Activated CD8-positive, alpha-beta memory T cell treated with anti-CD3 and anti-CD28 coated beads, Interleukin-2, amount 50 U/mL, for 24 hours (primary cell): ENCODE results near the gene MCAM.

Experiments used
- DNase-seq: peaks from one replicate; pipeline ENCODE4 v3.0.0-alpha.2; 2020; ENCODE audit errors: extremely low read depth

The MCAM gene

DNA sequence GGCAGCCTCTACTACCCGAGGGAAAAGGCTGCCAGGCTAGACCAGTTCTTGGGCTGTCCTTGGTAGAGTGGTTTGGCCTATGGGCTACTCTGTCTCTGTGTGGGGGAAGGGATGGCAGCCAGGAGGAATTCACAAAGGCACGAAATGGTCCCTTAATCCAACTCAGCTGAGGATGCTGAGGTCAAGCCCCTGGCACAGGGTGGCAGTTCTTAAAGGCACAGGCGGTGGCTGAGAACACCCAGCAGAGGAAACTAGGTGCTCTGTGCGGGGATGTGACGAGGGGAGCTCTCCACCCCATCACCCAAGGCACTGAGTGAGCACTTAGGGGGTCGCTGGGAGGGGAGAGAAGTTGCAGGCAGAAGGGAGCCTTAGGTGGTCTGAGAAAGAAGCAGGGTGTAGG lies 29.7 kb upstream of the MCAM start, which contains the start of gene MFRP:
MFRP (minus strand) TSS at position 101 of the 400 bp plus-strand sequence. CDS start 192 bp downstream, outside the sequence.
- no peak for DNase-seq

DNA sequence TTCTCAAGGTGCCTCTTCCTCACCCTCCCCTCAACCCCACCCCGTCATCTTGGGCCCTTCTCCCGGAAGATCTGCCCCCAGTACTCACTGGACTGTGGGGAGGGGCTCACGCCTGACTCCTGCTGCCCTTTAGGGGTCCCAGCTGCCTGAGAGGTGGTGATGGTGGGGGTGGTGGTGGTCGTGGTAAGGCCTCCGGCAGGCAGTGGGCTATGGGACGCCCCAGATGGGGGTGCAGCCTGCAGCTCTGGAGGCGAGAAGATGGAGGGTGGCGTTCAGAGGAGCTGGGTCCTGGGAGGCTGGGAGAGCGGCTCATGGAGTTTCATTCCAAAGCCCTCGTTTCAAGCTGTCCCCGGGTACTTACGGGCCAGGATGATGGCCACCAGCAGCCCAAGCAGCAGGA lies 28.8 kb upstream of the MCAM start:
- no peak for DNase-seq

DNA sequence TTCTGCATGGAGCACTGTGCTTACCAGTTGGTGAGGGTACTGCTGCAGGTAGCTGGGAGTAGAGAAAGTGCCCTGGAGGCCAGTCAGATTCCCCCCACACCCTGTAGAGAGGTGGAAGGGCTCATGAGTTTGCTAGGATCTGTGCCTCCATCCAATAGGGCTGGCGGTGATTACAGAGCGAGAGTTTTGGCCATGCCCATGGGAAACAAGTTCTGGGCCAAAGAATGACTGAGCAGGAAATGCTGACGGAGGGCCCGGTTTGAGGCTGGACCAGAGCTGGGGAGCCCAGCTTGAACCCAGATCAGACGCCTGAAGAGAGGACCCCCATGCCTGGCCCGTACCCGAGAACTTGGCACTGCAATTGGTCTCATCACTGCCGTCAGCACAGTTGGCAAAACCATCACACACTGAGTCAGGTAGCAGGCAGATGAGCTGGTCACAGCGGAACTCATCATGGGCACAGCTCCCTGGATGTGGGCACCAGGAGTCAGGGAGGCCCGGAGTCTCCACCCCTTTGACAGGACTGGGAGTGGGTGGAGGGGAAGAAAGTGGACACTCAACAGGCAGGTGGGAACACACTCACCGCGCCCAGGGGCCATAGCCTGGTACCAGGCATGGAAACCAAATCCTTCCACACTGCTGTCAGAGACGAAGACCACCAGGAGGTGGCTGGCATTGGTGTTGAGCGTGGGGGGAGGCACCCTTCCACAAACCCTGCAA lies 27.5 kb upstream of the MCAM start:
- no peak for DNase-seq

DNA sequence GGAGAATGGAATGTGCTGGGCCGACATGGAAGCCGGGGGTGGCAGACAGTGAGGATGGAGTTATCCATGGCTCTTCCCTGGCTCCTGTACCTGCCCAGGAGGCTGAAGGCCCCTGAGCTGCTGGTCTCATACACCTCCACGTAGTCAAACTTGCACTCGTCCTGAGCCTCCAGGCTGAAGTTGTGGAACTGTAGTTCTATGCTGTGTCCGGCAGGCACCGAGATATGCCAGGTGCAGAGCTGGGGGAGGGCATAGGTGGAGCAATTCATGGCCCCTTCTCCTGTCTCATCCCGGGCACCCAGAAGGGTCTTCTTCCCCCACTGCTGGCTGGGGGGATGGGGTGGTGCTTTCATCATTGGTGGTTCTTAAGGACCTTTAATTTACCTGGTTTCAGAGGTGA lies 26.8 kb upstream of the MCAM start:
- DNase-seq: no peak

DNA sequence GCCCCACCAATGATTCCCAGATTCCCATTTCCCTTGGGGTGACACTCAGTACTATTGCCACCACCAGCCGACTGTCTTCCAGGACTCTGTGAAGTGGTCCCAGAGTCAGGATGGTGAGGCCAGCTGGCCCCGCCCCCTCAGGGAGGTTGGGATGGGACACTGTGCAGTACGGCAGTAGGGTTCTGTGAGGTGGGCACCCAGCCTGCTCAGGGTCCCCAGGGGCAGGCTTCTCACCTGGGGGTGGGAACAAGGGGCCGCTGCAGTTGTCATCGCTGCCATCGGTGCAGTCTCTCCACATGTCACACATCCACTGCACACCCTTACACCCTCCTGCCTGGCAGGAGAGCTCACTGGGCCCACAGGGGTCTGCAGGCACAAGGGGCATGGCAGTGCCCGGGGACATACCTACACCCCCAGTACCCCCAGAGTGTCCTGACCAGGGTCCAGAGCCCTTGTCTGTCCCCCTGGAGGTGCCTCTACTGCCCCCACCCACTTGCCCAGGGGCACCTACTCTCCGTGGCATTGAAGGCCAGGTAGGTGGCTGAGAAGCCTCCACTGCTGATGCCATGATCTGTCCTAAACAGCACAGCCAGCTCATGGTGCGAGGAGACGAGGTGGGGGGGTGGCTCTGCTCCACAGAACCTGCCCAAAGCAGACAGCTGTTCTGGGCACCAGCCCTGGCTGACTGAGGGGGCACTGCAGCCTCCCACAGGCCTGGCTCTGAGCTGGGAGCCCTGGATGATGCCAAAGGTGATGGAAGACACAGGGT lies 25.6 kb upstream of the MCAM start:
- no peak for DNase-seq

DNA sequence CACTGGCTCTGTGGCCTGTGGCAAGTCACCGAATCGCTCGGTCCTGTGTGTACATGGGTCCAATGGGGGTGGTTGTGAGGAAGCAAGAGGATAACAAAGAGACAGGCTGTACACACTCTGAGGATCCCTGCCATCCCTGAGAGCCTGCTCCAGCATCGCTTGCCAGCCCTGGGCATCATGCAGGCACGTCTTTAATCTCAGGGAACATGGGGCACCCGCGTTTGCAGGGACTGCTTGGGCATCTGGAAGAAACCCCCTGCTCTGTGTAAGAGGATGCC lies 25.0 kb upstream of the MCAM start:
- DNase-seq: no peak

DNA sequence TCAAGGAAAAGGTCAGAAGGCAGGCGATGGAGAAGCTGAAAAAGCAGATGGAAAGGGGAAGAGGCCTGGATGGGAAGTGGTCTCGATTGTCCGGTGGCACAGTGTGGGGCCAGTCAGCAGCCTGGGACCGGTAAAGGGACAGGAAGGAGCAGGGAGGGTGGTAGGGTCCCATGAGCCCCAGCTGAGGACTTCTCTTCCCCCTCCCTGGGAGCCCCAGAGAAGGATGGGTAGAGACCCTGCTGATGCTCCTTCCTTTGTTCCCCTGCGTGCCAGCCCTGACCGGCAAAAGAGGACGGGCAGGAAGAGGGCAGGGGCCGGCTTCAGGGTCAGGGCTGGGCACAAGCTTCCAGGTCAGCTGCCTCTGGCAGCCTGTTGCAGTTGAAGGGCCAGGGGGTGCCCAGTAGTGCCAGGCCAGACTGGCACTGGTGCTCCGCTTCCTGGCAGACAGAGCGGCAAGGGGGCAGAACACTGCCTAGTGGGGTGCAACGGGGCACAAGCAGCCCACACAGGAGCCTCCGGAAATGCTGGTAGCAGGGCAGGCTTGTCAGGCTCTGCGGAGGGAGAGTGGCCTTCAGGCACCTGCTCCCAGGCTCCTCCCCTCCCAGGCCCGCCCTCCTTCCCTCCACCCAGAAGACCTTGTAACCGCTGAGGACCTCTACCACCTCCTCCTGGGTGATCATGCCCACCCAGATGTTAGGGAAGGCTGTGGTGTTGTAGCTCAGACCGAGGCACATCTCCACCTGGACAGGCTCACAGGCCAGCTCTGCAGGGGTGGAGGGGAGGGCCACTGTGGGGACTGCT lies 24.5 kb upstream of the MCAM start:
- no peak for DNase-seq

DNA sequence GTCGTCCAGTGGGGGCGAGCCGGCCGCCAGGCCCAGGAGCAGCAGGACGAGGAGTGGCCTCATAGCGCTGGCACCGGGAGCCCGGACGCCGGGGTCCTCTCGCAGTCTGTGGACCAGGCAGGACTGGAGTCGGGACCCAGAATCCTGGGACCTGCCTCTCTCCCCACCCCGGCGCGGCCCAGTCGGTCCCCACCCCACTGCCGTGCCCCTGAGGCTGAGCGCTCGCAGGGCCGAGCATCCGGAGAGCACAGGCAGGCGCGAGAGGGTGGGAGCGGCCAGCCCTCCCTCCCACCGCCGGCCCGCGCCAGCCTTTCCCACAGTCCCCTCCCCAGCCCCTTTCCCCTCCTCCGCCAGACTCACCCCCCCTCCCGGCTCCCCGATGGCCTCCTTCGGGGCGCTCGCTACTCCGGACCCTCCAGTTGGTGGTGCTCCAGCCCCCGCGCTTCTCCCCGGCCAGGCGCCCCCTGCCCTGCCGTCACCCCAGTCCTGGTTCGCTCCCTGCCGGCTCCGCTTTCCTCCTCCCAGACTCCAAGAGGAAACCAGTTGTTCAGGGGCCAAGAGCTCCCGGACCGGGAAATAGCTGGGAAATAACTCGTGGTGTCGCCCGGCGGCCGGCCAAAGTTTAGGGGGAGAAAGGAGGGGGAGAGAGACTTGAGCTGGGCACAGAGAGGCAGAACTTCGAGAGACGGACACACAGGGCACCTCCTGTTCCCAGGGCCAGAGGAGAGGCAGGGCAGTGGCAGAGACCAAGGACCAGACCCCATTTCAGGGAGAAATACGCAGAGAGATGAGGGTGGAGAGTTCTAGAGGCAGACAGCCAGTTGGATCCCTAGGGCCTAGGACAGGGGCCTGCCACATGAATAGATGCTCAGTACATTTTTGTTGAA lies 23.6 kb upstream of the MCAM start, which contains the start of gene C1QTNF5:
C1QTNF5 (minus strand) TSS at position 549 of the 887 bp plus-strand sequence; CDS start at position 63, 486 bp downstream.
- DNase-seq: no peak

DNA sequence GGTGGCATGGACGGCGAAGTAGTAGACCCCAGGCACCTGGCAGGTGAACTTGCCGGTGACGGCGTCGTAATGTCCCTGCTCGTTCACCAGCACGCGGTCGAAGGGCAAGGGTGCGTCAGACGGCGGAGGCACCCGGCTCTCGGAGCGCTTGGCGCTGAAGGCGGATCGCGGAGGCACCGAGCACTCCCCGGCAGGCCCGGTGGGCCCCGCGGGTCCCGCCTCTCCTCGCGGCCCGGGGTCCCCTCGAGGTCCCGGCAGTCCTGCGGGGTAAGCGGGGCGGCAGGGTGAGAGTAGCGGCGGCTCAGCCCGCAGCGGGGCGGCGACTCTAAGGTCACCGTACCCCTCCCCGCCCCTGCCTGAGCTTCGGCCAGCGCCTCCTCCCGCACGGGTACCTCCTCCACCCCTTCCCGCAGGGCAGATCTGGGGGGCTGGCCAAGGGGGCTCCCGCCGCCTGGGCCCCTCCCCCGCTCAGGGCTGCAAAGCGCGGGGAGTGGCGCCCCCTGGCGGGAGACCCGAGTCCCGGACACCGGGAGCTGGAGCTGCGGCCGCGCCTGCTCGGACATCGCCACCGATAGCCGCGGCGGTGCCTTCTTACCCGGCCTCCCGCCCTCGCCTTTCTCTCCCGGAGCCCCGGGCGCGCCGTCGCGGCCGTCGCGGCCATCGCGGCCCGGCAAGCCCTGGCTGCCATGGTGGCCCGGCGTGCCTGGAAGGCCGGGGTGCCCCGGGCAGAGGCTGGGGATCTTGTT lies 22.8 kb upstream of the MCAM start:
- no peak for DNase-seq

DNA sequence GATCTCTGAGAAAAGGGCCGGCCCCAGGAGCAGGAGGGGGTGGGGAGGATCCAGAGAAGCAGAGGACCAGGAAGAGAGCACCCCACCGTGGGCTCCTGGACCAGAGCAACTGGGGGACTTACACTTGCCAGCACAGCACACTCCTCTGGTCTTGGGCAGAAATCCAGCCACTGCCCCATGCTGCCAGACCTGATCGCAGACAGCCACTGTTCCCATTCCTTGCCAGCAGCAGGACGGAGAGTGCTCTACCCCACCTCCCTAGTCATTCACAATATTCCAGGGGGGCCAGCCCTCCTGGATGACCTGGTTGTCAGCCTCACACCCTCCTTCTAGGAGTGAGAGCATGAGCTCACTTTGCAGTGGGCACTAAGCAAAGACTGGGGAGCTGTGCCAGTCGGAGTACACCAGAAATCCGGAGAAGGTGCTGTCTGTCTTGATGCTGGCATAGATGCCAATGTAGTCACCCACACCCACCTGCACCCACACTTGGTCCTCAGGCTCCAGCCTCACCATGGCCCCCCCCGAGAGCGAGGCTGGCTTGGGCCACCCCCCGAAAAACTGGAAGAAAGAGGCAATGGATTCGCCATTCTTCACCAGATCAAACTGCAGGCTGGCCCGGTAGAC lies 22.1 kb upstream of the MCAM start:
- no peak for DNase-seq

DNA sequence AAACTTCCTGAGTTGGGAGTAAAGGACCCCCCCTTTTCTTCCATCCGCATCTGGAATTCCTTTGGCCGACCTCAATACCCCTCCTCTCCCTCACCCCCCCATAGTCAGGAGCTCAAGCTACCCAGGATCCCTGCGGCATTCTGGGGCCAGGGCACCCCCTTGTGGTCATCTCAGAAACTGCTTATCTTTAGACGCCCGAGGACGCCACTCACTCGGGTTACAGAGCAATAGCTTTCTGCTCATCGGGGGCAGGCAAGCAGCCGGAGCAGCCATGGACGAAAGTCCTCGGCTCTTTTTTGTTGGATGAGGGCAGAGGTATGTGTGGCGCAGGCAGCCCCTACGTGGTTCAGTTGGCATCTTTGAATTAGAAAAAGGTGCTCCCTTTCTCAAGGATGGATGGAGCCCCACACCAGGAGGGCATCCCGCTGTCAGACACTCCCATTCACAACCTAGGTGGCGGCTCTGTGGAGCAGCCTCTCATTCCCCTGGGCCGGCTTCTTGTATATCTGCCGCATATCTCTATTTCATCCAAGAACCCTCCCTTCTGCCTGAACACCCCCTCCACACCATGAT lies 21.5 kb upstream of the MCAM start:
- no peak for DNase-seq

DNA sequence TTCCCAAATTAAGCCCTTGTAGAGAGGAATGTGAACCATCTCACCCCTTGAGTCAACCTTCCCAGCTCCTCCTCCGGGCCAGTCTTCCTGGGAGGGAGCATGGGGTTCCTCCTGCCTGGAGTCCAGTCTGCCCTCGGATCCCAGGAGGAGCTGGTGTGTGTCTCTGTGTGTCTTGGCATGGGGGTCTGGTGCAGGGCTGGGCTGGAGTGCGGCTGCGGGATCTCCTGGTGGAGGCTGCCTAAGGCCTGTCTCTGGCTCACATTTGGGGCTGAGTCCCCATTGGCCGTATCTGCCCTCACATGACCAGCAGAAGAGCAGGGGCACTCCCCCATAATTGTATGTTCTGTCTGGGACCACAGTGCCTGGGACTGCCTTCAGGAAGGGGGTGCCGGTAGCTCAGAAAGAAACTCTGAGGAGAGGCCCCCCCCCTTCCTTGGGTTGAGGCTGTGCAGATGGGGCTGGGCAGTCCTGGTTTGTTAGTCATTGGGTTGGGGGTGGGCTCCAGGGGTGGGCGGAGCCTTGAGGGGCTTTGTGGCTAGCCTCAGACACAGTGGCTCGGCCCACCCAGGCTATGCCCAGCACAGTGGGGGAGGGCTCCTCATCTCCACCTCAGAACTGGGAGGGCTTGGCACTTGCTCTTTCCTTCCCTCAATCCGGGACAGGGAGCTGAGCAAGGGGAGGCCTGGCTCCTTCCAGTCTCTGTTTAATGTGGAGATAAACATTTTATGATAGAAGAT lies 20.8 kb upstream of the MCAM start:
- no peak for DNase-seq

DNA sequence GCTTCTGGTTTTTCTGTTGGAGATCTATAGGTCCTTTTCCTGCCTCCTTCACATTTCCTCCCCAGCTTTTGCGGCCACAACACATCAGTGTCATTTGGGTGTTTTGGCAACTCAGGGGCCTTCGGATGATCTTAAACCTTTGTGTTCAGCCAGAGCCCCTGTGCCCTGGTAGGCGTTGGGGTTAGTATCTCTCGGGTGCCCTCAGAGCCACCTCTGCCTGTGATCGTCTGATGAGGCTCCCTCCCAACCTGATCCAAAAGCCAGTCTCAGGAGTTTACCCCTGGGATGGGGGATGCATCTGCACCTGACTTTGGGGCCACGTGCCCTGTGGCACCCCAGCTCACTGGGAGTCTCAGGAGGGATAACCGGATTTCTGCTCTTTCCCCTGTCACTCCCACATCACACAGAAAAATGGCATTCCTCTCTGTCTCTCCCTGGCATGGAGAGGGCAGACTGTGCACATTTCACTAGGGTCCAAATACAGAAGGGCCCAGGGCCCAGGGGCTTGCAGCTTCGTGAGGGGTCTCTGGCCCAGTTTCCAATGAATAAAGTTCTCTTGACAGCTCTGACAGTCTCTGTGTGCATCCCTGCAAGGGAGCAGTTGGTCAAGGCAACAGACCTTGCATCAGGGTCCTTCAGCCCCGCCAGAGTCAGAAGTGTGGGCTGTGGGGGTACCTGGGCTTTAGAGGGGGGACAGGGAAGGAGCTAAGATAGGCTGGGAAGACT lies 20.0 kb upstream of the MCAM start:
- DNase-seq: no peak

DNA sequence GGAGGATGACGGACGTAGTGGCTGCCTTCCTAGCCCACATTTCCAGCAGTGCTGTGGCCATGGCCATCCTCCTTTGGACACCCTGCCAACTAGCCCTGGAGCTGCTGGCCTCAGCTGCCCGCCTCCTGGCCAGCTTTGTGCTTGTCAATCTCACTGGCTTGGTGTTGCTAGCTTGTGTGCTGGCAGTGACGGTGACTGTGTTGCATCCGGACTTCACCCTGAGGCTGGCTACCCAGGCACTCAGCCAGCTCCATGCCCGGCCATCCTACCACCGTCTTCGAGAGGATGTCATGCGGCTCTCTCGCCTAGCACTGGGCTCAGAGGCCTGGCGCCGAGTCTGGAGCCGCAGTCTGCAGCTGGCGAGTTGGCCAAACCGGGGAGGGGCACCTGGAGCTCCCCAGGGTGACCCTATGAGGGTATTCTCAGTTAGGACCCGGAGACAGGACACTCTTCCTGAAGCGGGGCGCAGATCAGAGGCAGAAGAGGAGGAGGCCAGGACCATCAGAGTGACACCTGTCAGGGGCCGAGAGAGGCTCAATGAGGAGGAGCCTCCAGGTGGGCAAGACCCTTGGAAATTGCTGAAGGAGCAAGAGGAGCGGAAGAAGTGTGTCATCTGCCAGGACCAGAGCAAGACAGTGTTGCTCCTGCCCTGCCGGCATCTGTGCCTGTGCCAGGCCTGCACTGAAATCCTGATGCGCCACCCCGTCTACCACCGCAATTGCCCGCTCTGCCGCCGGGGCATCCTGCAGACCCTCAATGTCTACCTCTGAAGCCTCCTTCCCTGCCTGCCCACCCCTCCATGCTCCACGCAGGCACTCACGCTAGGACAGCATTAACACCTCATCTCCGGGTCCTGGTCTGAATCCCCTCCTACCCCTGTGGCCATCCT lies 19.0 kb upstream of the MCAM start:
- no peak for DNase-seq

DNA sequence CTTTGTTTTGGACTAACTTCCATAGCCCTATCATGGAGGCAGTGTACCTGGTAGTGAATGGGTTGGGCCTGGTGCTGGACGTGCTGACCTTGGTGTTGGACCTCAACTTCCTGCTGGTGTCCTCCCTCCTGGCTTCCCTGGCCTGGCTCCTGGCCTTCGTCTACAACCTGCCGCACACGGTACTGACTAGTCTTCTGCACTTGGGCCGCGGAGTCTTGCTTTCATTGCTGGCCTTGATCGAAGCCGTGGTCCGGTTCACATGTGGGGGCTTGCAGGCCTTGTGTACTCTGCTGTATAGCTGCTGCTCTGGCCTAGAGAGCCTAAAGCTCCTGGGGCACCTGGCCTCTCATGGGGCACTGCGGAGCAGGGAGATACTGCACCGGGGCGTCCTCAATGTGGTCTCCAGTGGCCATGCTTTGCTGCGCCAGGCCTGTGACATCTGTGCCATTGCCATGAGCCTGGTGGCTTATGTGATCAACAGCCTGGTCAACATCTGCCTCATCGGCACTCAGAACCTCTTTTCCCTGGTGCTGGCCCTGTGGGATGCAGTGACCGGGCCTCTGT lies 18.2 kb upstream of the MCAM start:
- DNase-seq: no peak

DNA sequence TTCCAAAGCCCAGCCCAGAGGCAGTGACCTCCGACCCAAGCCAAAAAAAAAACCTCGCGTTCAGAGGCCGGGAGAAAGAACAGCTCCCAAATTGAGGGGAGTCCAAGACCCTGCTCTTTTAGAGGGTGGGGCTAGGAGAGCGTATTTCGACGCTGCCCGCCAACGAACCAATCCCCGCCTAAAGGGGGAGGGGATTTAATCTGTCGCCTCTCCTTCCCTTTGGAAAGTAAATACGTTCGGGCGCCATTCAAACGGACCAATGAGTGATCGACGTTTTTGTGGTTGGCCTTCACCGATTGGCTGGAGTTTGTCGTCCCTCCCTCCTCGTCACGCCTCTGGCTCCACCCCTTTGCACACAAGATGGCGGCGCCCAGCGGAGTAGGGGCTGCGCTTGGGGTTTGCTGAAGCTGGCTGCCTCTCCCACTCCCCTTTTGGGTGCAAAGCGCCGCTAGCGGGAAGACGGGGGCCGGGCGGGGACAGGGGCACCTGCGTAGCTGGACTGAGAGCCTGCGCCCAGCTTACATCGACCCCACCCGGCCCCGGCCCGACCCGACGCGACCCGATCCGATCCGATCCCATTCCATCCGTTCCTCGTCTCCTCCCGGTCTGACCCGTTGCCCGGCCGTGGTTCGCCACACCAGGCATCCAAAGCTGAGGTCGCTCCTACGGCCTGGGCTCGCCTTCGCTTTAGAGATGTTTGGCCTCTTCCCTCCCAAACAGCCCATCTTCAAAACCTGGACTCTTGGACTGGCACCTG lies 17.4 kb upstream of the MCAM start, which contains the start of gene RNF26:
RNF26 (plus strand) TSS at position 354 of the 757 bp plus-strand sequence. CDS start 596 bp downstream, outside the sequence.
- peak; percentile 93 for DNase-seq
